Prostate gland (tissue), 2 donors: Measurements from ENCODE around the gene AK8. TPM values are rescaled to one million over a fixed set of nuclear protein-coding genes. Genes with fewer than 3 reads are reported as not detected.

Source experiments
- DNase-seq: peaks from one replicate; pipeline ENCODE4 v3.0.0-alpha.2; 2019; ENCODE audit warnings: low spot score
- H3K27ac ChIP-seq, 2 donors: fragments of 200-600 bp; sonication (generic); 2 replicates each; pipeline ENCODE4 v1.5.1; 2017 to 2019
- H3K27me3 ChIP-seq: fragments of 200-600 bp; sonication (generic); replicated peaks from 2 replicates; pipeline ENCODE4 v1.5.1; 2019; ENCODE audit not compliant: insufficient read depth
- H3K36me3 ChIP-seq, 2 donors: fragments of 200-600 bp; sonication (generic); 1 replicate in 1 of 2; 2 replicates in 1 of 2; pipeline versions ENCODE4 v1.5.1 to v1.8.1; 2017 to 2019
- H3K4me1 ChIP-seq: fragments of 200-600 bp; sonication (generic); replicated peaks from 2 replicates; pipeline ENCODE4 v1.5.1; 2019
- H3K4me3 ChIP-seq, 2 donors: fragments of 200-600 bp; sonication (generic); 2 replicates each; pipeline ENCODE4 v1.5.1; 2017 to 2019
- H3K9me3 ChIP-seq: fragments of 200-600 bp; sonication (generic); 2 replicates; pipeline ENCODE4 v1.5.1; 2017
- POLR2A ChIP-seq: fragments of 450-650 bp; IDR thresholded peaks from one replicate; pipeline ENCODE4 v1.6.1; 2016; ENCODE audit warnings: antibody characterized with exemption, mild to moderate bottlenecking
- POLR2AphosphoS5 ChIP-seq: sonication (generic); formaldehyde crosslinking; IDR thresholded peaks from one replicate; pipeline ENCODE4 v1.6.1; 2017; ENCODE audit warnings: antibody characterized with exemption
- WGBS: methylation state at CpG from one replicate; pipeline ENCODE4 v1.1.5; 2018; 5-methylcytosine and 5-hydroxymethylcytosine counted together
- intact Hi-C: fragments of 100-400 bp; cut with DNase I; formaldehyde crosslinking; loops from one replicate; pipeline ENCODE4 v1.14.2; 2022
- total RNA-seq, 2 donors: library from RNA; depleted of rRNA; stranded (reverse); fragments of >200 nt; gene quantifications; one replicate each; pipeline ENCODE4 v1.1.0, GENCODE V29; 2016
- TF ChIP-seq, protein P1 (sequence below), 4 experiments: fragments of 200-600 bp in 2 of 4; fragments of 450-650 bp in 2 of 4; sonication (generic) in 2 of 4; IDR thresholded peaks; 1 replicate in 3 of 4; 2 replicates in 1 of 4; pipeline ENCODE4 v1.5.1; 2016 to 2019; ENCODE audit warnings: antibody characterized with exemption in 4 of 4, mild to moderate bottlenecking in 2 of 4, moderate library complexity in 2 of 4

AK8 gene
- total RNA-seq, 2 donors from 2014 or later = 3.3 to 4.1 TPM

DNA sequence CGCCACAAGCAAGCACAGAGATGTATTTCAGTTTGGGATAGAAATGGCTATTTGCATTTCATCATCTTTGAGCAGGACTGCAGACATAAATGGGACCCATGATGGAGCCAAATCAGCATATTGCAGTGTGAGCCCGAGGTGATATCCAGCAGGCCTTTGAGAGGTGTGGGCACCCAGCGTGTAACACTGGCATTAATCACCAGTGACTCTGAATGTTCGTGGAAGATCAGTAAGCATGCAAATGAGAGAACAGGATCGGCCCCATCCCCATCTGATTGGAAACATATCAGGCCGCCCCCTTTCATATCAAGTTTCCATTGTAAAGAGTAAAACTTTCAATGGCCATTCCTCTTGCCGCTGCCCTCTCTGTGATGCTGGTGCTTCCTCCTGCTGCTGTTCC lies 123.8 kb downstream of the AK8 start:
- whole genome bisulfite sequencing = 95% methylated on average over 7 of the region's 7 CpGs
- Histone ChIP-seq H3K9me3 (no peaks in the 10 kb centered on the region), H3K36me3 (no peaks in the 10 kb centered on the region), H3K27ac (no peak overlapping the region), H3K4me3 (no peak overlapping the region), H3K27me3 (no peaks in the 10 kb centered on the region), H3K4me1 (no peaks in the 10 kb centered on the region)
- intact Hi-C loops = no loop called here
- TF ChIP-seq POLR2AphosphoS5 (no peak), POLR2A (no peak)
- TF ChIP-seq, protein P1, sequence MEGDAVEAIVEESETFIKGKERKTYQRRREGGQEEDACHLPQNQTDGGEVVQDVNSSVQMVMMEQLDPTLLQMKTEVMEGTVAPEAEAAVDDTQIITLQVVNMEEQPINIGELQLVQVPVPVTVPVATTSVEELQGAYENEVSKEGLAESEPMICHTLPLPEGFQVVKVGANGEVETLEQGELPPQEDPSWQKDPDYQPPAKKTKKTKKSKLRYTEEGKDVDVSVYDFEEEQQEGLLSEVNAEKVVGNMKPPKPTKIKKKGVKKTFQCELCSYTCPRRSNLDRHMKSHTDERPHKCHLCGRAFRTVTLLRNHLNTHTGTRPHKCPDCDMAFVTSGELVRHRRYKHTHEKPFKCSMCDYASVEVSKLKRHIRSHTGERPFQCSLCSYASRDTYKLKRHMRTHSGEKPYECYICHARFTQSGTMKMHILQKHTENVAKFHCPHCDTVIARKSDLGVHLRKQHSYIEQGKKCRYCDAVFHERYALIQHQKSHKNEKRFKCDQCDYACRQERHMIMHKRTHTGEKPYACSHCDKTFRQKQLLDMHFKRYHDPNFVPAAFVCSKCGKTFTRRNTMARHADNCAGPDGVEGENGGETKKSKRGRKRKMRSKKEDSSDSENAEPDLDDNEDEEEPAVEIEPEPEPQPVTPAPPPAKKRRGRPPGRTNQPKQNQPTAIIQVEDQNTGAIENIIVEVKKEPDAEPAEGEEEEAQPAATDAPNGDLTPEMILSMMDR (IDR thresholded peaks at IDR 0.05) = no peak
- no peak for DNase-seq

DNA sequence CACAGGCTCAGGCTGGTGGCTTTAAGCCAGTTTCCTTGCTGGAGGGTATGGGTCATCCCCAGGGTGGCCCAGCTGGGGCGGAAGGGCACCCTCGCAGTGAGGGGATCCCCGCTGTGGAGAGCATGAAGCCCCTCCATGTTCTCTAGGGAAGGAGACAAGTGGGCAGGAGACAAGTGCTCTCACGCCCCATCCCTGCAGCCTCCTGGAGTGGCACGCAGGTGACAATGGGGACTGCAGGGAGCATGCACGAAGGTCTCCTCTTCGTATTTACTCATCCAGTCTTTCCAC lies 124.5 kb downstream of the AK8 start:
- intact Hi-C loops = no loop called here
- no peak overlapping the region for H3K27ac ChIP-seq
- H3K4me3 ChIP-seq = no peak overlapping the region
- TF ChIP-seq POLR2AphosphoS5 (no peak), POLR2A (no peak)
- TF ChIP-seq, protein P1 (IDR thresholded peaks at IDR 0.05) = no peak
- 90% methylated on average over 7 of the region's 7 CpGs for WGBS
- DNase-seq = no peak
- no peaks in the 10 kb centered on the region for H3K27me3 ChIP-seq
- H3K9me3 ChIP-seq = no peaks in the 10 kb centered on the region
- no peaks in the 10 kb centered on the region for H3K36me3 ChIP-seq
- no peaks in the 10 kb centered on the region for H3K4me1 ChIP-seq

DNA sequence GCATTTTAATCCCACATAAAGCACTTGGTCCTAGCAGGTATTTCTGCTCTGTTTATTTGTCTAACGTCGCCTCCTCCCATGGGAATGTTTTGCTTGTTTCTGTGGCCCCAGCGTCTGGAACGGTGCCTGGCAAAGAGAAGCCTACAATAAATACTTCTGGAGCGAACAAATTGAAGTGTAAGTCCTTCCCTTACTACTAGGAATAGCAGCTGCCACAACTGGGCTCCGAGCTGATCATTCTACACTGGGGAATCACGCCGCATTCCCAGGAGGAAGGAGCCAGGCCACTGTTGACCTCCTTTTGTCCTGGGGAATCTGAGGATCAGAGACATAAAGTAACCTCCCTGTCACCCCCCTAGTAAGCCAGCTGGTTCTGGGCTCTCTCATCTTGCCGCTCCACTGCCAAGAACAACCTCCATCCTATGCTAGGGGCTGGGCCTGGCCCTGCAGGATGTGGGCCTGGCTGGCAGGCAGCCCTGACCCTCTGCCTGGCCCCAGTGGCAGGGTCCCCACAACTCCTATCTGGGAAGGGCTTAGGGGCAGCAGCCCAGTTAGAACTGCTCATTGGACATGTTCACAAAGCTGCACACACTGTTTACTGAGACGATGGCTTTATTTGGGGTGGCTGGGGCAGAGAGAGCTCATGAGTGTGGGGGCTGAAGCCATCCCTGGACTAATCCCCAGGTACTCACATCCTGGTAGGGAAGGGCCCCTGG lies 125.0 kb downstream of the AK8 start:
- intact Hi-C loops = no loop called here
- no peak for DNase-seq
- WGBS = 38% methylated on average over 10 of the region's 10 CpGs

DNA sequence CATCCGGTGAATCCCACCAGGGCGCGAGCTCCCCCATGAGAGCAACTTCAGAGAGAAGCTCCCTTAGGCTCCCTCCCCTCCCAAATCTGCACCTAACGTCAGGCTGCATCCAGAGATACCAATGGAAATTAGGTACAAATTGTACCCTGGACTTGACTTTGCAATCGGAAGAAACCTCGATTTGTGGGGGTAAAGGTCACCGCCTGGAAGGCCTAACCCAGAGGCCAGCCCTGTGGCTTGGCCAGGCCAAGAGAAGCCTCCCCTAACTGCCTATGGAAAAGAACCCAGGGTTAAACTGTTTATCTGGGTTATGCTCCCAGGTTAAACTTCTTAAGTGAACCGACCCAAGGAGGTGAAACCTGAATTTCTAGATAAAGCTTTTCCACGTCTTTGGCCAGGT lies 127.4 kb downstream of the AK8 start:
- intact Hi-C loops = no loop called here
- no peak for DNase-seq

More for the DNA sequence above, 125.0 kb downstream of the AK8 start:
- Histone ChIP-seq H3K27ac (no peak overlapping the region), H3K36me3 (no peaks in the 10 kb centered on the region), H3K4me3 (no peak overlapping the region), H3K9me3 (no peaks in the 10 kb centered on the region), H3K27me3 (no peaks in the 10 kb centered on the region), H3K4me1 (no peaks in the 10 kb centered on the region)
- TF ChIP-seq, protein P1 (IDR thresholded peaks at IDR 0.05) = no peak

DNA sequence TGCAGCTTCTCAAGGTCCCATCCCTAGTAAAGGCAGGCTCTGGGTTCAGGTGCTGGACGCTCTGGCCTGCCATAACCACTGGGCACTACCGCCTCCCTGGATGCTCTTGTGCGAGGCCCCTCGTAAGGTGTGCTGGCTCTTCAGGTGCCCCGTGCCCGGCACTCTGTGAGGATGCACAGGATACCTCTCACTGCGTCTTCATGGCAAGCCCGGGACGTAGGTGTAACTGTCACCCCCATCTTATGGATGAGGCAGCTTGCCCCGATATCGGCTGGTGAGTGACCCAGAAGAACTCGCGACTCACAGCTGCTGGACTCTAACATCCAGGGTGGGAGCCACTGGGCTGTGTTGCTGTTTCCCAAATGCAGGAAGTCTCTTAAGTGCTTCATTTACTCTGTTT lies 128.8 kb downstream of the AK8 start:
- H3K36me3 ChIP-seq = no peaks in the 10 kb centered on the region
- no peak for DNase-seq
- TF ChIP-seq POLR2A = no peak
- TF ChIP-seq, protein P1 (IDR thresholded peaks at IDR 0.05) = no peak
- H3K27me3 ChIP-seq = no peaks in the 10 kb centered on the region
- H3K9me3 ChIP-seq = no peaks in the 10 kb centered on the region
- H3K4me1 ChIP-seq = no peaks in the 10 kb centered on the region
- WGBS = 86% methylated on average over 12 of the region's 13 CpGs
- no peak overlapping the region for H3K4me3 ChIP-seq
- H3K27ac ChIP-seq = no peak overlapping the region
- intact Hi-C loops = no loop called here

More for the DNA sequence above, 127.4 kb downstream of the AK8 start:
- Histone ChIP-seq H3K27ac (no peak overlapping the region), H3K36me3 (no peaks in the 10 kb centered on the region), H3K27me3 (no peaks in the 10 kb centered on the region), H3K9me3 (no peaks in the 10 kb centered on the region), H3K4me1 (no peaks in the 10 kb centered on the region), H3K4me3 (no peak overlapping the region)
- WGBS = 91% methylated on average over 9 of the region's 9 CpGs
- no peak for TF ChIP-seq POLR2A
- TF ChIP-seq POLR2AphosphoS5 = no peak
- TF ChIP-seq, protein P1 (IDR thresholded peaks at IDR 0.05) = no peak
